T-helper 2 cell treated with Interferon-gamma antibody and Interleukin-4, amounts not matched to agents 5 μg/mL and 100 μg/mL, for 36 hours (primary cell): Measurements from ENCODE around the gene SERPINA10.

Source experiments
- DNase-seq: peaks from one replicate; pipeline ENCODE4 v3.0.0; 2021; ENCODE audit warnings: low spot score
- H3K27ac Mint-ChIP-seq: one replicate; pipeline ENCODE4 v1.8.0; 2021; ENCODE audit warnings: mild to moderate bottlenecking, mixed read lengths
- H3K27me3 Mint-ChIP-seq: one replicate; pipeline ENCODE4 v1.8.0; 2021; ENCODE audit warnings: low read depth, mixed read lengths
- H3K36me3 Mint-ChIP-seq: one replicate; pipeline ENCODE4 v1.8.0; 2021; ENCODE audit warnings: low read depth, mixed read lengths
- H3K4me1 Mint-ChIP-seq: one replicate; pipeline ENCODE4 v1.8.0; 2021; ENCODE audit warnings: low read depth, mixed read lengths
- H3K4me3 Mint-ChIP-seq: one replicate; pipeline ENCODE4 v1.8.0; 2022; ENCODE audit warnings: mild to moderate bottlenecking, moderate library complexity, mixed read lengths
- H3K9me3 Mint-ChIP-seq: one replicate; pipeline ENCODE4 v1.8.0; 2021; ENCODE audit warnings: mixed read lengths

SERPINA10 gene

GRCh38 chr14:94322648-94323570, 29.8 kb upstream of the SERPINA10 start, which contains the start of gene SERPINA6:
Gene SERPINA6, minus strand, starts transcription at chr14:94323336. Its CDS starts 8,688 bp downstream, at chr14:94314648.
- Mint-ChIP-seq H3K9me3 (no peaks in the 10 kb centered on the region), H3K4me1 (no peaks in the 10 kb centered on the region), H3K27ac (no peak within 1 kb of the TSS), H3K36me3 (no peaks in the 10 kb centered on the region), H3K4me3 (no peak within 1 kb of the TSS), H3K27me3 (peaks cover under 1% of the 10 kb centered on the region)
- DNase-seq = no peak

DNA sequence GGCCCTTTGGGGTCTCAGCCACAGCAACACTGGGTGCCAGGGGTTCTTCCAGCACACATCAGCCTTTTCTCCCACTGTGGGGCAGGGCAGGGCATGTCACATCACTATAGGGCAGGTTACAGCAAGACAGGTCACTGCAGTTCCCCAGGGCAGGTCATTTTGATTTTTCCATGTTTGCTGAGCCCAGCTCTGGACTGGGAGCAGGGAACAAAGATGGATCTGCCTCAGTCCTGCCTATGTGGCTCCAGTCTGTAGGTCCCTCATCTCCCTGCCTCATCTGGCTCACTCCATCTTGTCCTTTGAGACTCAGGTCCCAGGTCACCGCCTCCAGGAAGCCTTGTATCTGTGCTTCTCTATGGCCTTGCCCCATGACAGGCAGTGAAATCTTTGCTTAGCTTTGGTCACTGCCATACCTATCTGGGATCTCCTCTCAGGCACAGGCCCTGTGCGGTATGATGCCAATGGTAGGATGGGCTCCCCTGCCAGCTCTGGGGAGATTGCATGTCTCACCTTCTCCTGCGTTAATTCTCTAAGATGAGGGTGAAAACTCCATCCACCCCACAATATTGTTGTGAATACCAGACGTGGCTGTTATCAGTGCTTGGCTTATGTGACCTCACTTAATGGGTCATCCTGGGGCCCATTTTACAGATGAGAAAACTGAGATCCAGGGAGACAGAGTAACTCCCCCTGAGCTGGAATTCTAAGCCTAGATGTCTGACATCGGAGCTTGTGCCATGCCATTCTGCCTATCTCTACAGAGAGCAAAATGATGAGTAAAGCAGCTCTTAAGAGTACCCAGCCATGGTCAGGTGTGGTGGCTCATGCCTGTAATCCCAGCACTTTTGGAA, 28.6 kb upstream of the SERPINA10 start:
- H3K27me3 Mint-ChIP-seq = peaks cover 2% of the 10 kb centered on the region
- no peak overlapping the region for H3K27ac Mint-ChIP-seq
- H3K9me3 Mint-ChIP-seq = no peaks in the 10 kb centered on the region
- no peak overlapping the region for H3K4me3 Mint-ChIP-seq
- no peaks in the 10 kb centered on the region for H3K36me3 Mint-ChIP-seq
- no peak for DNase-seq
- no peaks in the 10 kb centered on the region for H3K4me1 Mint-ChIP-seq

DNA sequence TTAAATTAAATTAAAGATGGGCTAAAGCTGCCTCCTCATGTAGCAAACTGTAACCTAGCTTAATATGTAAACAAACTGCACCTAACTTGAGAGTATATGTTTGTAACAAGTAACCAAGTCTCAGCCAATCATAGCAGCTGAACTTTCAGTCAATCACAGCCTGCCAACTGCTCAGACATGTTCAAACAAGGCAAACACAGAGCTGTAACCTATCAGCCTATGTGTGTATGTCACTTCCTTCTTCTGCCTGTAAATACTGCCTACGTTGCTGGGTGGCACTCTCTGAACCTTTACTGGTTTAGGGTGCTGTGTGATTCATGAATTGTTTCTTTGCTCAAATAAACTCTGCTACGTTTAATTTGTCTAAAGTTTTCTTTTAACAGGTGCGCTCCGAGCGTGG, 27.2 kb upstream of the SERPINA10 start:
- Mint-ChIP-seq H3K9me3 (no peaks in the 10 kb centered on the region), H3K36me3 (no peaks in the 10 kb centered on the region), H3K4me3 (no peak overlapping the region), H3K4me1 (no peaks in the 10 kb centered on the region), H3K27ac (no peak overlapping the region), H3K27me3 (peaks cover 2% of the 10 kb centered on the region)
- no peak for DNase-seq

DNA sequence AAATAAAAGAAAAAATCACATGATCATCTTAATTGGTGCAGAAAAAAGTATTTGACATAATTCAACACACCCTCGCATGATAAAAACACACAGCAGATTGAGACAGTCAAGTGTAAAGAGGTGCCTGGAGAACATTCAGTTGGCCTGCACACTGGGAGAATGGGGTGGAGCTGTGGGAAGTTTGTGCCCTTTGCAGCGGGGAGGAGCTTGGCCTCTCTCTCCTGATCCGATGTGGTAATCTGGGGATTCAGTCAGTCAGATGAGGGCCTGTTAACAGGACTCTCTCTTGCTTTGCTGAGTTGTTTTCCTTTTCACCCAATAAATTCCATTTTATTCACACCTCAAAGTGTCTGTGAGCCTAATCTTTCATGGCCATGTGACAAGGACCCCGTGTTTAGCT, 24.2 kb upstream of the SERPINA10 start:
- Mint-ChIP-seq H3K4me1 (no peaks in the 10 kb centered on the region), H3K36me3 (no peaks in the 10 kb centered on the region), H3K9me3 (no peaks in the 10 kb centered on the region), H3K27me3 (peaks cover 2% of the 10 kb centered on the region), H3K27ac (no peak overlapping the region), H3K4me3 (no peak overlapping the region)
- DNase-seq = no peak

GRCh38 chr14:94316692-94317091, 23.6 kb upstream of the SERPINA10 start:
- H3K9me3 Mint-ChIP-seq = no peaks in the 10 kb centered on the region
- H3K27ac Mint-ChIP-seq = no peak overlapping the region
- DNase-seq = no peak
- H3K4me3 Mint-ChIP-seq = no peak overlapping the region
- peaks cover 2% of the 10 kb centered on the region for H3K27me3 Mint-ChIP-seq
- H3K36me3 Mint-ChIP-seq = no peaks in the 10 kb centered on the region
- H3K4me1 Mint-ChIP-seq = no peaks in the 10 kb centered on the region

- peaks cover 2% of the 10 kb centered on the region for H3K27me3 Mint-ChIP-seq
- H3K9me3 Mint-ChIP-seq = no peaks in the 10 kb centered on the region
- H3K27ac Mint-ChIP-seq = no peak overlapping the region
- H3K36me3 Mint-ChIP-seq = no peaks in the 10 kb centered on the region
- no peak for DNase-seq
- no peaks in the 10 kb centered on the region for H3K4me1 Mint-ChIP-seq
- no peak overlapping the region for H3K4me3 Mint-ChIP-seq
Observed at GRCh38 chr14:94314890-94315289, 21.8 kb upstream of the SERPINA10 start.

- no peaks in the 10 kb centered on the region for H3K9me3 Mint-ChIP-seq
- peaks cover 2% of the 10 kb centered on the region for H3K27me3 Mint-ChIP-seq
- H3K36me3 Mint-ChIP-seq = no peaks in the 10 kb centered on the region
- H3K4me3 Mint-ChIP-seq = no peak overlapping the region
- DNase-seq = no peak
- H3K27ac Mint-ChIP-seq = no peak overlapping the region
- H3K4me1 Mint-ChIP-seq = no peaks in the 10 kb centered on the region
Observed at GRCh38 chr14:94313991-94314655, 21.1 kb upstream of the SERPINA10 start.

- Mint-ChIP-seq H3K4me1 (no peaks in the 10 kb centered on the region), H3K4me3 (no peak overlapping the region), H3K27me3 (no peaks in the 10 kb centered on the region), H3K27ac (no peak overlapping the region), H3K36me3 (no peaks in the 10 kb centered on the region), H3K9me3 (peaks cover 5% of the 10 kb centered on the region)
- no peak for DNase-seq
Observed at GRCh38 chr14:94312481-94313246, 19.6 kb upstream of the SERPINA10 start.

GRCh38 chr14:94310248-94310647, 17.2 kb upstream of the SERPINA10 start:
- H3K4me3 Mint-ChIP-seq = no peak overlapping the region
- no peak overlapping the region for H3K27ac Mint-ChIP-seq
- no peak for DNase-seq
- H3K36me3 Mint-ChIP-seq = no peaks in the 10 kb centered on the region
- H3K4me1 Mint-ChIP-seq = no peaks in the 10 kb centered on the region
- peaks cover 10% of the 10 kb centered on the region for H3K9me3 Mint-ChIP-seq
- no peaks in the 10 kb centered on the region for H3K27me3 Mint-ChIP-seq

GRCh38 chr14:94309721-94310120, 16.7 kb upstream of the SERPINA10 start:
- Mint-ChIP-seq H3K4me3 (no peak overlapping the region), H3K27me3 (no peaks in the 10 kb centered on the region), H3K36me3 (no peaks in the 10 kb centered on the region), H3K27ac (no peak overlapping the region), H3K4me1 (no peaks in the 10 kb centered on the region), H3K9me3 (peaks cover 10% of the 10 kb centered on the region)
- no peak for DNase-seq

- Mint-ChIP-seq H3K27me3 (no peaks in the 10 kb centered on the region), H3K4me3 (no peak overlapping the region), H3K36me3 (no peaks in the 10 kb centered on the region), H3K27ac (no peak overlapping the region), H3K4me1 (no peaks in the 10 kb centered on the region), H3K9me3 (peaks cover 10% of the 10 kb centered on the region)
- DNase-seq = no peak
Observed at GRCh38 chr14:94307410-94307992, 14.4 kb upstream of the SERPINA10 start.

DNA sequence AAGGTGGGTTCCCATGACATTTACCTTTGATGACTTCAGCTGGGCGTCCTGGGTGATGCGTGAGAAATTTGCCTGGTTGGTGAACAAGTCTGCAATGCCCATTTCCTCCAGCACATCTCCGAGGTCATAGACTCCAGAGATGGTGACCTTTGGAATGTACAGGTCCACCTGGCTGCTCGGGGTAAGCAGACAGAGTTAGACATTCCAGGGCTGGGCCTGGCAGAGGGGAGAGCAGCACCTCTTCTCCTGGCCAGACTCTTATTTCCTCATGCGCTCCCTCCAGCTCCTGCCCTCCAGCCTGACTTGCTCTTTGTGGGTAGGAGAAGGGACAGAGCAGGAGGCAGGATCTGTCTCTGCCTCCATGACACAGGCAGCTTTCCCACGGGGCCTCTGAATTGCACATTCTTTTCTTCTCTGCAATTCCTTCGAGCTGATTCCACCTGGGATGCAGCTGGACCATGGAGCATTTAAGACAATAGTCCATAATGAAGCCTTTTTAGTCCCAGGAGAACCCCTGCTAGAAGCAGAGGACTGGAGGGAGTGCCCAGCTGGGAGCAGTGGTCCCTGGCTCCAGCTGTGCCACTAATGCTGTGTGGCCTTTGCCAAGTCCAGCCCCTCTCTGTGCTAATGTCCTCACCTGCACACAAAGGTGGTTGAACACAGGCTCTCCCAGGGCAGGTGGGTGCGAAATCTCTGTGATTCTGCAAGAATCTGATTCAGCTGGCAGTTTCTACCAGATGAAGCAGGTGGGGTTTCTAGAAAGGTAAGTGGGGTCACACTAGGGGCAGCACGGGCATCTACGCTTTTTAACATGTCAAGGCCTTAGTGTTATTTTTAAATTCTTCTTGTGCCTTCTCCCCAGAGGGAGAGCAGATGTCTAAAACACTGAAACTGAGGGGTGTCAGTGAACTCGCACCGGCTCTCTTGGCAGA, 13.2 kb upstream of the SERPINA10 start:
- DNase-seq = no peak
- Mint-ChIP-seq H3K4me1 (no peaks in the 10 kb centered on the region), H3K27me3 (no peaks in the 10 kb centered on the region), H3K36me3 (no peaks in the 10 kb centered on the region), H3K4me3 (no peak overlapping the region), H3K9me3 (peaks cover 10% of the 10 kb centered on the region), H3K27ac (no peak overlapping the region)
